OCI-LY7 (cell line): ENCODE results near the gene LIMK2. TPM values are rescaled to one million over a fixed set of nuclear protein-coding genes. Genes with fewer than 3 reads are reported as not detected.

Source experiments
- BruUV-seq: library from RNA; stranded (reverse); fragments of 400-500 nt; replicated peaks from 2 replicates; lab custom pipeline; 2021; lab: Mats Ljungman, UMichigan
- CTCF ChIA-PET: fragments of 300-600 bp; sonication (Branson Sonifier 250); formaldehyde crosslinking; loops from one replicate; lab custom pipeline; 2022; ENCODE audit warnings: antibody characterized with exemption; ENCODE audit not compliant: unreplicated experiment; lab: Charles Lee
- POLR2A ChIA-PET: fragments of 300-600 bp; sonication (Branson Sonifier 250); formaldehyde crosslinking; loops from one replicate; lab custom pipeline; 2022; ENCODE audit warnings: antibody characterized with exemption; lab: Charles Lee
- DNase-seq: peaks from one replicate; pipeline ENCODE4 v3.0.0-alpha.2; 2015; ENCODE audit warnings: low spot score
- H2AFZ ChIP-seq: fragments of 200-600 bp; sonication (generic), shearing (Covaris generic); 2 replicates; pipeline ENCODE4 v1.6.1; 2014; ENCODE audit warnings: mild to moderate bottlenecking, antibody characterized with exemption, low read length, moderate library complexity
- H3K27ac ChIP-seq: fragments of 200-600 bp; sonication (generic); 2 replicates; pipeline ENCODE4 v1.5.1; 2014; ENCODE audit warnings: mixed run types, low read depth, mild to moderate bottlenecking, moderate library complexity, low read length, inconsistent platforms; ENCODE audit not compliant: poor library complexity, severe bottlenecking
- H3K36me3 ChIP-seq: fragments of 200-600 bp; sonication (generic); 2 replicates; pipeline ENCODE4 v1.6.1; 2014; ENCODE audit warnings: mild to moderate bottlenecking, antibody characterized with exemption, low read length, moderate library complexity, mixed read lengths; ENCODE audit not compliant: insufficient read depth
- H3K4me1 ChIP-seq: fragments of 200-600 bp; sonication (generic); 2 replicates; pipeline ENCODE4 v1.5.1; 2014; ENCODE audit warnings: mild to moderate bottlenecking, low read length; ENCODE audit not compliant: insufficient read depth, poor library complexity, severe bottlenecking
- H3K4me2 ChIP-seq: fragments of 200-600 bp; sonication (generic); 2 replicates; pipeline ENCODE4 v1.6.1; 2014; ENCODE audit warnings: mild to moderate bottlenecking, low read length
- H3K4me3 ChIP-seq: fragments of 200-600 bp; sonication (generic); 2 replicates; pipeline ENCODE4 v1.5.1; 2014; ENCODE audit warnings: mild to moderate bottlenecking, low read depth, low read length; ENCODE audit not compliant: poor library complexity, severe bottlenecking
- H3K79me2 ChIP-seq: fragments of 200-600 bp; sonication (generic); 2 replicates; pipeline ENCODE4 v1.6.1; 2016; ENCODE audit warnings: low read depth, mild to moderate bottlenecking, low read length, moderate library complexity, mixed read lengths; ENCODE audit not compliant: insufficient read depth
- H3K9me2 ChIP-seq: fragments of 200-600 bp; sonication (generic); 2 replicates; pipeline ENCODE4 v1.6.1; 2016; ENCODE audit warnings: mild to moderate bottlenecking, low read length, mixed read lengths; ENCODE audit not compliant: insufficient read depth
- H3K9me3 ChIP-seq: fragments of 200-600 bp; sonication (generic); 2 replicates; pipeline ENCODE4 v1.6.1; 2014; ENCODE audit warnings: mild to moderate bottlenecking, mixed run types, low read length, mixed read lengths
- H4K20me1 ChIP-seq: fragments of 200-600 bp; sonication (generic); 2 replicates; pipeline ENCODE4 v1.6.1; 2014; ENCODE audit warnings: mild to moderate bottlenecking, antibody characterized with exemption, low read length, moderate library complexity, mixed read lengths; ENCODE audit not compliant: insufficient read depth
- EZH2phosphoT487 ChIP-seq: fragments of 200-600 bp; sonication (generic); IDR thresholded peaks from 2 replicates; pipeline ENCODE4 v1.6.1; 2018; ENCODE audit warnings: low read depth, borderline replicate concordance, mild to moderate bottlenecking, mixed run types, antibody characterized with exemption, low read length, moderate library complexity, mixed read lengths
- intact Hi-C: fragments of 100-400 bp; cut with micrococcal nuclease; formaldehyde crosslinking; loops from one replicate; pipeline ENCODE4 v1.10.0; 2022; ENCODE audit not compliant: unreplicated experiment
- total RNA-seq, 2 experiments: library from RNA; depleted of rRNA in 1 of 2; stranded (reverse); fragments of >200 nt in 1 of 2; shearing (Covaris generic) in 1 of 2; gene quantifications; 2 replicates each; pipeline ENCODE4 v1.2.3, GENCODE V29; 2014 to 2022
- TF ChIP-seq, protein P1 (sequence below): fragments of 200-600 bp; sonication (generic); conservative IDR thresholded peaks from 2 replicates; pipeline ENCODE4 v1.5.1; 2014; ENCODE audit warnings: mild to moderate bottlenecking, antibody characterized with exemption, low read length, moderate library complexity, mixed read lengths

Gene LIMK2
- total RNA-seq, 2 experiments from 2014 or later, result 16.2 to 24.8 TPM

DNA sequence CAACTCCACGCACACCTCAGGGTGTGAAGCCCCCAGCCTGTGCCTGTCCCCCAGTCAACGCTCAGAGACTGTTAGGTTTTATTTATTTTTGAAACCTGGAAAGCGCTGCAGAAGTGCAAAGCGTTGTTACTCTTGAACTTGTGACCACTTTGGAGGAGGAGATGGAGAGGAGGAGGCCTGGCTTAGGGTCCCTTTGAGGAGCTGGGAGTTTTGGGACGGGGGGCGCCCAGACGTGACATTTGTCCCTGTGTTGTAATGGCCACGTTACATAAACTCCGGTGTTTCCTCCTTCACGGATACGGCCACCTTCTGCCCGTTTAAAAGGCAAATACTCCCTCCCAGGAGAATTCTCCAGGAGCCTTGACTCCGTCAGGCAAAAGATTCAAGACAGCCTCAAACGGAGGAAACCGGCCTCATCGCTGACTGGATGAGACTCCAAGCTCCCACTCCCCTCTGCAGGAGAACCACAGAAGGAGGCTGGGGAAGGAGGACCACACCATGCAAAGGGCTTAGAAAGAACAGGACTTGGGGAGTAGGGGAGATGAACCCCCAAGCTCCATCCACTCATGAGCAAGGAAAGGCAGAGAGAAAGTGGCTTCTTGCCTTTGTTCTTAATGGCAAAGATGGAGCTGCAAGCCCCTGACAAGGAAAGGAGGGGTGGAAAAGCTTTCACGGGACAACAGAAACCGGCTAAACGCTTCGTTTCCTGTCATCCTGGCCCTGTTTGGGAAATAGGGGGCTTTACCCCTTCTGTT lies 79.6 kb downstream of the LIMK2 start:
- 0 out of 2 replicates have a peak, but pooled peaks cover 5% of the 10 kb centered on the region for H3K9me3 ChIP-seq
- no peaks in the 10 kb centered on the region for H4K20me1 ChIP-seq
- intact Hi-C loops, result loop anchor here (1.0 to 5.0 kb wide), 6 partner anchors 22 to 854 kb away; partner anchors contain the start of gene LIMK2
- H3K4me1 ChIP-seq, result peaks cover 67% of the 10 kb centered on the region
- peak overlapping the region; percentile 72 for H3K4me3 ChIP-seq
- peak overlapping the region; percentile 15; the same call in 1 of the 2 replicates for H2AFZ ChIP-seq
- H3K79me2 ChIP-seq, result peaks cover 19% of the 10 kb centered on the region; the same call in 1 of the 2 replicates
- no peak for TF ChIP-seq EZH2phosphoT487
- TF ChIP-seq, protein P1, sequence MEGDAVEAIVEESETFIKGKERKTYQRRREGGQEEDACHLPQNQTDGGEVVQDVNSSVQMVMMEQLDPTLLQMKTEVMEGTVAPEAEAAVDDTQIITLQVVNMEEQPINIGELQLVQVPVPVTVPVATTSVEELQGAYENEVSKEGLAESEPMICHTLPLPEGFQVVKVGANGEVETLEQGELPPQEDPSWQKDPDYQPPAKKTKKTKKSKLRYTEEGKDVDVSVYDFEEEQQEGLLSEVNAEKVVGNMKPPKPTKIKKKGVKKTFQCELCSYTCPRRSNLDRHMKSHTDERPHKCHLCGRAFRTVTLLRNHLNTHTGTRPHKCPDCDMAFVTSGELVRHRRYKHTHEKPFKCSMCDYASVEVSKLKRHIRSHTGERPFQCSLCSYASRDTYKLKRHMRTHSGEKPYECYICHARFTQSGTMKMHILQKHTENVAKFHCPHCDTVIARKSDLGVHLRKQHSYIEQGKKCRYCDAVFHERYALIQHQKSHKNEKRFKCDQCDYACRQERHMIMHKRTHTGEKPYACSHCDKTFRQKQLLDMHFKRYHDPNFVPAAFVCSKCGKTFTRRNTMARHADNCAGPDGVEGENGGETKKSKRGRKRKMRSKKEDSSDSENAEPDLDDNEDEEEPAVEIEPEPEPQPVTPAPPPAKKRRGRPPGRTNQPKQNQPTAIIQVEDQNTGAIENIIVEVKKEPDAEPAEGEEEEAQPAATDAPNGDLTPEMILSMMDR, result no peak
- CTCF ChIA-PET, result interaction anchor here (0.5 to 1.1 kb wide), 3 partner anchors 22 to 868 kb away, joined by 3 to 4 read pairs (median 4); no protein-coding TSS in a partner anchor
- POLR2A ChIA-PET, result interaction anchor here (0.6 to 4.9 kb wide), 5 partner anchors 10 to 200 kb away, joined by 3 to 18 read pairs (median 3); no protein-coding TSS in a partner anchor
- no peaks in the 10 kb centered on the region for H3K36me3 ChIP-seq
- DNase-seq, result peak; percentile 37
- no peaks in the 10 kb centered on the region for H3K9me2 ChIP-seq
- H3K27ac ChIP-seq, result peak overlapping the region; percentile 88
- H3K4me2 ChIP-seq, result peak overlapping the region; percentile 99
- TSS peak; percentile 65 for BruUV-seq

- ChIA-PET POLR2A (interaction anchor here (0.6 to 4.9 kb wide), 4 partner anchors 9 to 104 kb away, joined by 3 to 18 read pairs (median 3); no protein-coding TSS in a partner anchor), CTCF (interaction anchor here (0.9 to 1.1 kb wide), 2 partner anchors 21 to 868 kb away, joined by 3 to 4 read pairs; no protein-coding TSS in a partner anchor)
- intact Hi-C loops, result loop anchor here (1.0 to 5.0 kb wide), 6 partner anchors 21 to 855 kb away; partner anchors contain the start of gene LIMK2
- no TSS peak for BruUV-seq
- Histone ChIP-seq H3K9me3 (0 out of 2 replicates have a peak, but pooled peaks cover 5% of the 10 kb centered on the region), H3K36me3 (no peaks in the 10 kb centered on the region), H3K27ac (peak within 1 kb of the TSS; percentile 88), H3K4me1 (peaks cover 60% of the 10 kb centered on the region), H3K4me3 (peak within 1 kb of the TSS; percentile 72), H2AFZ (peak within 1 kb of the TSS; percentile 29; the same call in 1 of the 2 replicates), H3K9me2 (no peaks in the 10 kb centered on the region), H3K79me2 (peaks cover 19% of the 10 kb centered on the region; the same call in 1 of the 2 replicates), H3K4me2 (peak within 1 kb of the TSS; percentile 99), H4K20me1 (no peaks in the 10 kb centered on the region)
- TF ChIP-seq, protein P1, result peak; percentile 71
- TF ChIP-seq EZH2phosphoT487, result no peak
- peak; percentile 94 for DNase-seq
Measured at GRCh38 chr22:31292236-31292989, 80.3 kb downstream of the LIMK2 start, which contains the start of gene PIK3IP1. TSS of gene PIK3IP1 (minus strand) at chr22:31292488. CDS start at chr22:31292344, 144 bp downstream.
